ENCODE measurements around the gene IFNGR2.
"Not testable (repeated sequence)": the region's sequence is repeated elsewhere in the genome, so short reads cannot be mapped to it uniquely, and the experiment has no call there.

IFNGR2 gene

GRCh38 chr21:33378081-33378480, 25.1 kb upstream of the IFNGR2 start:
- DNase-seq, result no peak

- not testable (repeated sequence) for DNase-seq
These were observed 23.3 kb upstream of the IFNGR2 start for GRCh38 chr21:33379934-33380333.

GRCh38 chr21:33380483-33380998, 22.7 kb upstream of the IFNGR2 start:
- peak; percentile 71 for DNase-seq

GRCh38 chr21:33381381-33381780, 21.8 kb upstream of the IFNGR2 start:
- DNase-seq, result not testable (repeated sequence)

- DNase-seq, result peak; percentile 27
These were observed 19.9 kb upstream of the IFNGR2 start for GRCh38 chr21:33383056-33383888.

GRCh38 chr21:33384841-33385331, 18.3 kb upstream of the IFNGR2 start:
- no peak for DNase-seq

GRCh38 chr21:33386222-33386784, 16.9 kb upstream of the IFNGR2 start:
- no peak for DNase-seq

GRCh38 chr21:33387294-33387693, 15.9 kb upstream of the IFNGR2 start:
- no peak for DNase-seq

GRCh38 chr21:33388188-33388587, 15.0 kb upstream of the IFNGR2 start:
- no peak for DNase-seq

- DNase-seq, result no peak
These were observed 12.7 kb upstream of the IFNGR2 start for GRCh38 chr21:33390479-33390878.

- DNase-seq, result no peak
These were observed 11.6 kb upstream of the IFNGR2 start for GRCh38 chr21:33391656-33392055.

GRCh38 chr21:33392284-33392985, 10.8 kb upstream of the IFNGR2 start:
- DNase-seq, result no peak

- no peak for DNase-seq
These were observed 9.9 kb upstream of the IFNGR2 start for GRCh38 chr21:33393348-33393747.

GRCh38 chr21:33394260-33394659, 9.0 kb upstream of the IFNGR2 start:
- DNase-seq, result no peak

GRCh38 chr21:33395891-33396331, 7.3 kb upstream of the IFNGR2 start:
- peak; percentile 31 for DNase-seq

- no peak for DNase-seq
These were observed 6.8 kb upstream of the IFNGR2 start for GRCh38 chr21:33396436-33396835.

GRCh38 chr21:33396951-33397350, 6.3 kb upstream of the IFNGR2 start:
- no peak for DNase-seq

GRCh38 chr21:33397717-33398116, 5.5 kb upstream of the IFNGR2 start:
- DNase-seq, result no peak

- no peak for DNase-seq
These were observed 4.9 kb upstream of the IFNGR2 start for GRCh38 chr21:33398361-33398760.

GRCh38 chr21:33401630-33401992, 1.6 kb upstream of the IFNGR2 start:
- DNase-seq, result peak; percentile 16

- DNase-seq, result no peak
These were observed 923 bp upstream of the IFNGR2 start for GRCh38 chr21:33402001-33402979.

All from NCI-H69 (cell line).